Esophagus squamous epithelium (tissue), 5 donors: Measurements from ENCODE around the gene AKAP3. TPM values are rescaled to one million over a fixed set of nuclear protein-coding genes. Genes with fewer than 3 reads are reported as not detected.

Experiments
- DNase-seq: peaks from one replicate; lab custom pipeline; 2025; lab: John Stamatoyannopoulos, UW
- H3K27ac ChIP-seq, 4 donors: fragments of 200-600 bp; sonication (generic); one replicate each; pipeline ENCODE4 v1.5.1; 2016 to 2019; ENCODE audit warnings: mild to moderate bottlenecking in 1 of 4
- H3K27me3 ChIP-seq, 4 donors: fragments of 200-600 bp; sonication (generic); 1 replicate in 3 of 4; 2 replicates in 1 of 4; pipeline versions ENCODE4 v1.5.1 to v1.6.0; 2017 to 2021; ENCODE audit warnings: antibody characterized with exemption in 1 of 4
- H3K36me3 ChIP-seq, 3 donors: fragments of 200-600 bp; sonication (generic); one replicate each; pipeline ENCODE4 v1.5.1; 2016 to 2019
- H3K4me1 ChIP-seq, 3 donors: fragments of 200-600 bp; sonication (generic); one replicate each; pipeline ENCODE4 v1.5.1; 2017 to 2019
- H3K4me3 ChIP-seq, 4 donors: fragments of 200-600 bp; sonication (generic); 1 replicate in 3 of 4; 2 replicates in 1 of 4; pipeline ENCODE4 v1.5.1; 2016 to 2019; ENCODE audit warnings: mild to moderate bottlenecking in 2 of 4, moderate library complexity in 1 of 4
- H3K9me3 ChIP-seq, 3 donors: fragments of 200-600 bp; sonication (generic); one replicate each; pipeline ENCODE4 v1.5.1; 2016 to 2019
- CTCF ChIP-seq, 6 experiments: fragments of 450-650 bp in 4 of 6; fragments of 200-600 bp in 2 of 6; sonication (generic) in 2 of 6; IDR thresholded peaks; one replicate each; pipeline ENCODE4 v1.5.1; 2016 to 2019; ENCODE audit warnings: antibody characterized with exemption in 6 of 6, mild to moderate bottlenecking in 4 of 6, moderate library complexity in 4 of 6
- POLR2A ChIP-seq, 4 donors: fragments of 450-650 bp; IDR thresholded peaks; one replicate each; pipeline ENCODE4 v1.6.1; 2017; ENCODE audit warnings: antibody characterized with exemption in 4 of 4, mild to moderate bottlenecking in 4 of 4, moderate library complexity in 3 of 4
- WGBS, 2 donors: methylation state at CpG; one replicate each; pipeline ENCODE4 v1.1.5; 2018; 5-methylcytosine and 5-hydroxymethylcytosine counted together
- intact Hi-C: fragments of 100-400 bp; cut with DNase I; formaldehyde crosslinking; loops from one replicate; pipeline ENCODE4 v1.15.0; 2022
- total RNA-seq, 4 donors: library from RNA; depleted of rRNA; stranded (reverse); fragments of >200 nt; gene quantifications; one replicate each; pipeline ENCODE4 v1.1.0, GENCODE V29; 2016
- donor health status: DM: yes; HTN: yes; CAD: no.

AKAP3 gene
- total RNA-seq, 4 donors from 2014 or later = 0.97 to 2.6 (median 1.4) TPM

GRCh38 chr12:4607056-4607455, 41.8 kb downstream of the AKAP3 start:
- intact Hi-C loops = no loop called here
- Histone ChIP-seq H3K27me3 (no peaks in the 10 kb centered on the region), H3K36me3 (peaks cover 3 to 43% (median 8%) of the 10 kb centered on the region in 3 donors), H3K9me3 (no peaks in the 10 kb centered on the region), H3K4me1 (peaks cover 3 to 25% (median 4%) of the 10 kb centered on the region in 3 donors), H3K27ac (no peak overlapping the region), H3K4me3 (no peak overlapping the region)
- no peak for DNase-seq
- WGBS, 2 donors = 87 to 88% methylated on average over 3 of the region's 3 CpGs
- TF ChIP-seq CTCF (IDR thresholded peaks at IDR 0.05) (no peak), POLR2A (IDR thresholded peaks at IDR 0.05) (no peak)

DNA sequence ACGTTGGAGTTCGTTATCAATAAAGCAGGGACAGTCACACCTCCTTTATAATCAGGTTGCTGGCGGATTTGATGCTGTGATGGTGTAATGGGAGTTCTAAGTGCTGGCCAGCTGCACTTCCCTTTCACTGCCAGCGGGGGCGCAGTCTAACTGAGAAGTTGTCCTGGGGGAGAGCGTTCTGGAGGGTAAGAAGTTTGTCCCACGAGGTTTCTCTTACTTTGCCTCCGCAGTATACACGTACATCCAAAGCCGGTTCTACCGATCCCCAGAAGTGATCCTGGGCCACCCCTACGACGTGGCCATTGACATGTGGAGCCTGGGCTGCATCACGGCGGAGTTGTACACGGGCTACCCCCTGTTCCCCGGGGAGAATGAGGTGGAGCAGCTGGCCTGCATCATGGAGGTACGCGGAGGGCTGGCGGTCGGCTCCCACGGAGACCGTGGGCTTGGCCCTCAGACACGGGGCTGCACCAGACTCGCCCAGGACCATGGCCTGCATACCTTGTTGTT, 44.1 kb downstream of the AKAP3 start:
- intact Hi-C loops = no loop called here
- 0% methylated on average over 10 to 25 of the region's 25 CpGs for WGBS, 2 donors
- peaks cover 3 to 25% (median 4%) of the 10 kb centered on the region in 3 donors for H3K4me1 ChIP-seq
- H3K4me3 ChIP-seq = peak overlapping the region; percentile 67 to 85 (median 76)
- H3K36me3 ChIP-seq = peaks cover 0 to 19% (median 0%) of the 10 kb centered on the region in 3 donors
- H3K27me3 ChIP-seq = peaks cover 0 to 4% (median 0%) of the 10 kb centered on the region in 4 donors
- DNase-seq = peak; percentile 29
- H3K27ac ChIP-seq = peak overlapping the region; percentile 62 to 80 (median 76)
- H3K9me3 ChIP-seq = no peaks in the 10 kb centered on the region
- TF ChIP-seq CTCF (IDR thresholded peaks at IDR 0.05) = peak; percentile 91 to 98 (median 94)
- no peak for TF ChIP-seq POLR2A (IDR thresholded peaks at IDR 0.05)

DNA sequence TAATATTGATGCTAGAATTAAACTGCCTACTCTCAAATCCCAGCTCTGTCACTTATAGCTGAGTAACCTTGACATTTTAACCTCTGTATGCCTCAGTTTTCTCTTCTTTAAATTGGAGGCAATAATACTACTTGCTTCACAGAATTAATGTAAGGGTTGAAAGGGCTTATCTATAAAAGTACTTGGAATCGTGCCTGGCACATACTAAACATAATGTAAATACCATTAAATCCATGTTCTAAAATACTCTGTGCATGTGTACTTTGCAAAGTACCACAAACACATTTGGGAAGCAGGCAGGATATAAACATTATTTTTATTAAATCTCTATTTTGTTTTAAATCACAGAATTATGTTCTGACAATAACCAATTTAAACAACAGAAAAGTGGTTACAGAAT, 44.9 kb downstream of the AKAP3 start:
- H3K27me3 ChIP-seq = peaks cover 0 to 4% (median 0%) of the 10 kb centered on the region in 4 donors
- peaks cover 0 to 11% (median 0%) of the 10 kb centered on the region in 3 donors for H3K36me3 ChIP-seq
- TF ChIP-seq CTCF (IDR thresholded peaks at IDR 0.05) (no peak), POLR2A (IDR thresholded peaks at IDR 0.05) (no peak)
- H3K4me3 ChIP-seq = no peak overlapping the region
- intact Hi-C loops = no loop called here
- no peaks in the 10 kb centered on the region for H3K9me3 ChIP-seq
- H3K27ac ChIP-seq = no peak overlapping the region
- peaks cover 3 to 25% (median 4%) of the 10 kb centered on the region in 3 donors for H3K4me1 ChIP-seq
- WGBS, 2 donors = 11 to 14% methylated on average over 1 of the region's 1 CpG
- DNase-seq = no peak

DNA sequence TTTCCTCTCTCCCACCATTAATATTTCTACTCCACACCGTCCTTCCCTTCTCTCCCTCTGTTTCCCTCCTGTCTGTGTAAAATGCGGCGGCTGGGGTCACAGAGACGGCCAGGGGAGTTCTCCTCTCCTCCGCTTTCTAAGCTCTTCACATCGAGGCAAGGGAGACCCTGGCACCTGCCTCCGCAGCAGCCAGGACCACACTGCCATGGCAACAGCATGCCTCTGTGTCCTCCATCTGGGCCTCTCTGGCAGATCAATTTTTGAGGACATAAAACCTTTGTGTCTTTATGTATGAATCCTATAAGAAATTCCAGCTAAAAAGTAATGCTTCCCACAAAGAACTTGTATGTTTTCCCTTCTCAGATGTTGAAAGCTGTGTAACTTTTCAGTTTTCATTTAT, 45.4 kb downstream of the AKAP3 start:
- peaks cover 0 to 4% (median 0%) of the 10 kb centered on the region in 4 donors for H3K27me3 ChIP-seq
- no peak overlapping the region for H3K4me3 ChIP-seq
- H3K36me3 ChIP-seq = peaks cover 0 to 10% (median 0%) of the 10 kb centered on the region in 3 donors
- intact Hi-C loops = no loop called here
- H3K27ac ChIP-seq = no peak overlapping the region
- H3K9me3 ChIP-seq = no peaks in the 10 kb centered on the region
- H3K4me1 ChIP-seq = peaks cover 3 to 25% (median 4%) of the 10 kb centered on the region in 3 donors
- no peak for TF ChIP-seq CTCF (IDR thresholded peaks at IDR 0.05)
- no peak for TF ChIP-seq POLR2A (IDR thresholded peaks at IDR 0.05)
- no peak for DNase-seq
- WGBS, 2 donors = 60 to 65% methylated on average over 6 to 7 of the region's 7 CpGs

DNA sequence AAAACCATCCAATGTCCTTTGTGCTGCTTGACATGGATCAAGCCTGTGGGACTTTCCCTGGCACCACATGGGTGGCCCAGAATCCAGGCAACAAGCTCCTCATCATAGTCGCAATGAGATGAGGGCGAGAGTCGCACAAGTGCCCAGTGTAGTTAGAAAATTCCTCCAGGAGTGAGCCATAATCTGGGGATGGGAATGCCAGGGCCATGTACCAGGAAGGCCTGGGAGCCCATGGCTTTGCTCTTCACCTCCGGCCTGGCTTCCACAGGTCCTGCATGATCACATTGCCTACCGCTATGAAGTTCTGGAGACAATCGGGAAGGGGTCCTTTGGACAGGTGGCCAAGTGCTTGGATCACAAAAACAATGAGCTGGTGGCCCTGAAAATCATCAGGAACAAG, 53.0 kb downstream of the AKAP3 start:
- 90 to 100% methylated on average over 3 to 6 of the region's 6 CpGs for WGBS, 2 donors
- Histone ChIP-seq H3K27ac (no peak overlapping the region), H3K4me3 (no peak overlapping the region), H3K4me1 (no peaks in the 10 kb centered on the region), H3K9me3 (no peaks in the 10 kb centered on the region), H3K27me3 (peaks cover 0 to 52% (median 0%) of the 10 kb centered on the region in 4 donors), H3K36me3 (no peaks in the 10 kb centered on the region)
- no peak for DNase-seq
- intact Hi-C loops = no loop called here
- no peak for TF ChIP-seq POLR2A (IDR thresholded peaks at IDR 0.05)
- no peak for TF ChIP-seq CTCF (IDR thresholded peaks at IDR 0.05)
